Activated T-cell treated with anti-CD3 and anti-CD28 coated beads for 48 hours (primary cell): ENCODE results near the gene SLC5A10.
A peak's percentile ranks its signal among the peaks of the same experiment; 100 is the strongest.
"Not testable (repeated sequence)": the region's sequence is repeated elsewhere in the genome, so short reads cannot be mapped to it uniquely, and the experiment has no call there.

Source experiments
- DNase-seq: peaks from one replicate; pipeline ENCODE4 v3.0.0-alpha.2; 2020; ENCODE audit warnings: low read depth

SLC5A10 gene

GRCh38 chr17:19043032-19043431, 91.1 kb downstream of the SLC5A10 start:
- not testable (repeated sequence) for DNase-seq

- not testable (repeated sequence) for DNase-seq
Observed at GRCh38 chr17:19044643-19045042, 92.7 kb downstream of the SLC5A10 start.

GRCh38 chr17:19046782-19047375, 94.9 kb downstream of the SLC5A10 start, which contains the start of gene GRAP:
TSS of gene GRAP (minus strand) at chr17:19046957. CDS start at chr17:19046926, 31 bp downstream.
- DNase-seq, result not testable (repeated sequence)

- DNase-seq, result not testable (repeated sequence)
Observed at GRCh38 chr17:19047510-19047909, 95.5 kb downstream of the SLC5A10 start.

GRCh38 chr17:19048826-19049225, 96.9 kb downstream of the SLC5A10 start:
- DNase-seq, result not testable (repeated sequence)

- DNase-seq, result not testable (repeated sequence)
Observed at GRCh38 chr17:19055447-19055846, 103.5 kb downstream of the SLC5A10 start.

- not testable (repeated sequence) for DNase-seq
Observed at GRCh38 chr17:19062009-19062717, 110.2 kb downstream of the SLC5A10 start.

GRCh38 chr17:19062718-19063325, 110.9 kb downstream of the SLC5A10 start:
- not testable (repeated sequence) for DNase-seq

GRCh38 chr17:19063326-19063956, 111.5 kb downstream of the SLC5A10 start:
- peak; percentile 76 for DNase-seq

GRCh38 chr17:19064378-19064777, 112.4 kb downstream of the SLC5A10 start:
- not testable (repeated sequence) for DNase-seq

- not testable (repeated sequence) for DNase-seq
Observed at GRCh38 chr17:19070318-19071168, 118.6 kb downstream of the SLC5A10 start.
